Measurements from ENCODE around the gene TRIP12.

Gene TRIP12

DNA sequence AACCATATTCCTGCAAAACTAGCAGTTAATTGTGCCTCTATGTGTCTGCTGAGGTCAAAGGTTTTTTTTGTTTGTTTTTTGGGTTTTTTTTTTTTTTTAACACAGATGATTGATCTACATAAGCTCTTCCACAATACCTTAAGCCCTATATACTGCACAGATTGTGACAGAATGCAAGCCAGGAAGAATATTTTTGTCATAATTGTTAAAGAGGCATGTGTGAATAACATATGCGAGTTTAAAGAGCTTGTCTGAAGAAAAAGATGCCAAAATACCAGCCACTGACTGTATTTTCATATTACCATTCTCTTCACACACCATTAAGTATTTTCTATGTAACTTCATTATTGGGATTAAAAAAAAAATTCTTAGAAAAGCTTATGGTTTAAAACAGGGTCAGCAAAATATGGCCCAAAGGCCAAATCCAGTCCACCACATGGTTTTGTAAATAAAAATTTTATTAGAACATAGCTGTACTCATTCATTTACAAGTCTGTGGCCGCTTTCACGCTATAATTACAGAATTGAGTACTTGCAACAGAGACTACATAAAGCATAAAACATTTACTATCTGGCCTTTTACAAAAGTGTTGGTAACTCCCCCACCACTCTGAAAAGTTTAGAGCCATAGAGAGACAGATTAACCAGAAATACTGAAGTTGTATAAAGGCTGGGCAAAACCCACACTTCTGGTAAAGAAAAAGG, 89.9 kb downstream of the TRIP12 start:
- H3K27me3 ChIP-seq (ENCODE audit: control insufficient read depth, insufficient read depth, low read length): no peaks in the 10 kb centered on the region
- H3K4me1 ChIP-seq (ENCODE audit: control insufficient read depth, insufficient read depth, low read length): no peaks in the 10 kb centered on the region
- no peak overlapping the region for H3K9ac ChIP-seq (ENCODE audit: low read depth, low read length)
- H3K4me3 ChIP-seq (ENCODE audit: low read depth, low read length): no peak overlapping the region
- no peak overlapping the region for H3K27ac ChIP-seq (ENCODE audit: low read depth, low read length)
- H3K9me3 ChIP-seq (ENCODE audit: control insufficient read depth, insufficient read depth, low read length): no peaks in the 10 kb centered on the region
- peaks cover 67% of the 10 kb centered on the region for H3K36me3 ChIP-seq (ENCODE audit: control insufficient read depth, insufficient read depth, low read length)

GRCh38 chr2:229825476-229825875, 96.3 kb downstream of the TRIP12 start:
- H3K36me3 ChIP-seq (ENCODE audit: control insufficient read depth, insufficient read depth, low read length): peaks cover 53% of the 10 kb centered on the region
- H3K9ac ChIP-seq (ENCODE audit: low read depth, low read length): no peak overlapping the region
- H3K4me1 ChIP-seq (ENCODE audit: control insufficient read depth, insufficient read depth, low read length): no peaks in the 10 kb centered on the region
- no peak overlapping the region for H3K4me3 ChIP-seq (ENCODE audit: low read depth, low read length)
- H3K27ac ChIP-seq (ENCODE audit: low read depth, low read length): no peak overlapping the region
- no peaks in the 10 kb centered on the region for H3K9me3 ChIP-seq (ENCODE audit: control insufficient read depth, insufficient read depth, low read length)
- H3K27me3 ChIP-seq (ENCODE audit: control insufficient read depth, insufficient read depth, low read length): no peaks in the 10 kb centered on the region

- H3K27me3 ChIP-seq (ENCODE audit: control insufficient read depth, insufficient read depth, low read length): no peaks in the 10 kb centered on the region
- H3K4me1 ChIP-seq (ENCODE audit: control insufficient read depth, insufficient read depth, low read length): no peaks in the 10 kb centered on the region
- H3K36me3 ChIP-seq (ENCODE audit: control insufficient read depth, insufficient read depth, low read length): peaks cover 42% of the 10 kb centered on the region
- no peak overlapping the region for H3K4me3 ChIP-seq (ENCODE audit: low read depth, low read length)
- H3K9ac ChIP-seq (ENCODE audit: low read depth, low read length): no peak overlapping the region
- no peak overlapping the region for H3K27ac ChIP-seq (ENCODE audit: low read depth, low read length)
- no peaks in the 10 kb centered on the region for H3K9me3 ChIP-seq (ENCODE audit: control insufficient read depth, insufficient read depth, low read length)
Observed at GRCh38 chr2:229821316-229821715, 100.5 kb downstream of the TRIP12 start.

- H3K9me3 ChIP-seq (ENCODE audit: control insufficient read depth, insufficient read depth, low read length): no peaks in the 10 kb centered on the region
- no peak overlapping the region for H3K9ac ChIP-seq (ENCODE audit: low read depth, low read length)
- no peak overlapping the region for H3K4me3 ChIP-seq (ENCODE audit: low read depth, low read length)
- H3K4me1 ChIP-seq (ENCODE audit: control insufficient read depth, insufficient read depth, low read length): no peaks in the 10 kb centered on the region
- peaks cover 53% of the 10 kb centered on the region for H3K36me3 ChIP-seq (ENCODE audit: control insufficient read depth, insufficient read depth, low read length)
- H3K27ac ChIP-seq (ENCODE audit: low read depth, low read length): no peak overlapping the region
- no peaks in the 10 kb centered on the region for H3K27me3 ChIP-seq (ENCODE audit: control insufficient read depth, insufficient read depth, low read length)
Observed at GRCh38 chr2:229818230-229818629, 103.6 kb downstream of the TRIP12 start.

DNA sequence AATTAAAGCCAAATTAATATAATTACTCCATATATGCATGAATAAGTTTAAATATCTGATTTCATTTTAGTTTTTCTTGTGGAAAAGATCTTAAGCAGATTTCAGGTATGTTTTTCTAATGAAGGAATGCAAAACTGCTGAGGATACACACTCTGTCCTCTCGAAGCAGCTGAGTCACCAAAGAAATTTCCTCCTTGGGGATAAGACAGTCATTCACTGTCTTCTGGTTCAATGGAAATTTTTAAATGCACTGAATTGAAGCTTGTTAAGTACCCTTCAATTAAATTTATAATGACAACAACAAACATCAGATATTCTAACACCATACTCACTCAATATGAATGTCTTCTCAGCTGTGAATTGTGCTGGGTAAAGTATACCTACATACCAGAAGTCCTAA, 106.0 kb downstream of the TRIP12 start:
- Histone ChIP-seq H3K27me3 (ENCODE audit: control insufficient read depth, insufficient read depth, low read length) (no peaks in the 10 kb centered on the region), H3K9ac (ENCODE audit: low read depth, low read length) (no peak overlapping the region), H3K36me3 (ENCODE audit: control insufficient read depth, insufficient read depth, low read length) (peaks cover 64% of the 10 kb centered on the region), H3K4me3 (ENCODE audit: low read depth, low read length) (no peak overlapping the region), H3K9me3 (ENCODE audit: control insufficient read depth, insufficient read depth, low read length) (no peaks in the 10 kb centered on the region), H3K27ac (ENCODE audit: low read depth, low read length) (no peak overlapping the region), H3K4me1 (ENCODE audit: control insufficient read depth, insufficient read depth, low read length) (peaks cover 3% of the 10 kb centered on the region; the same call in 1 of the 2 replicates)

DNA sequence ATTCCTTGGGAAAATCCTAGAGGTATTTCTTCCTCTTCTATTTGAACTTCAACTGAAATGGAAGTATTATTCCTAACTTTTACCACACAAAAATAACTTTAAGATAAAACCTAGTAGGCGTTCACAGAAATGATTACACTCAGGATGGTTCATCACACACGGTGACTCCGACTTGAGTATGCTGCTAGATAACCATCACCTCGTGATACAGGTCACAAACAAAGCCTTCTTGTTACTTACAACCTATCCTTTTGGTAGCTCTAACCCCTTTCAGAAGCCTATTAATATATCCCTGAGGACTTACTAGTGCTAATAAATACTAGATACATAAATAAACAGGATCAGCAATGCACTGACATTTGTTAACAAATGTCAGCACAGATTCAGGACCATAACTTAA, 106.5 kb downstream of the TRIP12 start:
- Histone ChIP-seq H3K9ac (ENCODE audit: low read depth, low read length) (no peak overlapping the region), H3K27me3 (ENCODE audit: control insufficient read depth, insufficient read depth, low read length) (no peaks in the 10 kb centered on the region), H3K4me1 (ENCODE audit: control insufficient read depth, insufficient read depth, low read length) (peaks cover 3% of the 10 kb centered on the region; the same call in 1 of the 2 replicates), H3K4me3 (ENCODE audit: low read depth, low read length) (no peak overlapping the region), H3K36me3 (ENCODE audit: control insufficient read depth, insufficient read depth, low read length) (peaks cover 69% of the 10 kb centered on the region), H3K9me3 (ENCODE audit: control insufficient read depth, insufficient read depth, low read length) (no peaks in the 10 kb centered on the region), H3K27ac (ENCODE audit: low read depth, low read length) (no peak overlapping the region)

GRCh38 chr2:229810786-229811185, 111.0 kb downstream of the TRIP12 start:
- Histone ChIP-seq H3K9ac (ENCODE audit: low read depth, low read length) (no peak overlapping the region), H3K36me3 (ENCODE audit: control insufficient read depth, insufficient read depth, low read length) (peaks cover 86% of the 10 kb centered on the region), H3K27me3 (ENCODE audit: control insufficient read depth, insufficient read depth, low read length) (no peaks in the 10 kb centered on the region), H3K9me3 (ENCODE audit: control insufficient read depth, insufficient read depth, low read length) (no peaks in the 10 kb centered on the region), H3K4me3 (ENCODE audit: low read depth, low read length) (no peak overlapping the region), H3K27ac (ENCODE audit: low read depth, low read length) (no peak overlapping the region), H3K4me1 (ENCODE audit: control insufficient read depth, insufficient read depth, low read length) (peaks cover 3% of the 10 kb centered on the region; the same call in 1 of the 2 replicates)

- Histone ChIP-seq H3K4me3 (ENCODE audit: low read depth, low read length) (no peak overlapping the region), H3K36me3 (ENCODE audit: control insufficient read depth, insufficient read depth, low read length) (peaks cover 88% of the 10 kb centered on the region), H3K9me3 (ENCODE audit: control insufficient read depth, insufficient read depth, low read length) (no peaks in the 10 kb centered on the region), H3K9ac (ENCODE audit: low read depth, low read length) (no peak overlapping the region), H3K27me3 (ENCODE audit: control insufficient read depth, insufficient read depth, low read length) (no peaks in the 10 kb centered on the region), H3K4me1 (ENCODE audit: control insufficient read depth, insufficient read depth, low read length) (no peaks in the 10 kb centered on the region), H3K27ac (ENCODE audit: low read depth, low read length) (no peak overlapping the region)
Observed at GRCh38 chr2:229805559-229805958, 116.2 kb downstream of the TRIP12 start.

DNA sequence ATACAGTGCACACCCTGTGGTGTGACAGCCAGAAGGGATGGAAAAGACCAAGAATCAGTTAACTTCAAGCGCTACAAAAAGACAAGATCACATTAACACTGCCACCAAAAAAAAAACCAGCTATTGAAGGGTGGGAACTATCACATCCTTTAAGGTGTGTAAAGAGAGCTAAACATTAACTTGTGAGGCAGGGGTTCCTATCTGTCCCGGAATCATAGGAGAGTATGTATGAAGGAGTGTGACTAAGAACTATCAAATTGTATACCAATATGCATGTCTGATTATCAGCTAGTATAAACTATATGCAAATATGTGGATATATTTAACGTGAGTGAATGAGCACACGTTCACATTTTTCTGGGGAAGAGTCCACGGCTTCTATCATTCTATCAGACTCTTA, 119.0 kb downstream of the TRIP12 start:
- Histone ChIP-seq H3K27ac (ENCODE audit: low read depth, low read length) (no peak overlapping the region), H3K4me1 (ENCODE audit: control insufficient read depth, insufficient read depth, low read length) (no peaks in the 10 kb centered on the region), H3K27me3 (ENCODE audit: control insufficient read depth, insufficient read depth, low read length) (no peaks in the 10 kb centered on the region), H3K9ac (ENCODE audit: low read depth, low read length) (no peak overlapping the region), H3K4me3 (ENCODE audit: low read depth, low read length) (no peak overlapping the region), H3K9me3 (ENCODE audit: control insufficient read depth, insufficient read depth, low read length) (no peaks in the 10 kb centered on the region), H3K36me3 (ENCODE audit: control insufficient read depth, insufficient read depth, low read length) (peaks cover 84% of the 10 kb centered on the region)

GRCh38 chr2:229800997-229801754, 120.6 kb downstream of the TRIP12 start:
- no peak overlapping the region for H3K9ac ChIP-seq (ENCODE audit: low read depth, low read length)
- H3K4me3 ChIP-seq (ENCODE audit: low read depth, low read length): no peak overlapping the region
- H3K9me3 ChIP-seq (ENCODE audit: control insufficient read depth, insufficient read depth, low read length): no peaks in the 10 kb centered on the region
- no peak overlapping the region for H3K27ac ChIP-seq (ENCODE audit: low read depth, low read length)
- H3K4me1 ChIP-seq (ENCODE audit: control insufficient read depth, insufficient read depth, low read length): no peaks in the 10 kb centered on the region
- H3K27me3 ChIP-seq (ENCODE audit: control insufficient read depth, insufficient read depth, low read length): no peaks in the 10 kb centered on the region
- H3K36me3 ChIP-seq (ENCODE audit: control insufficient read depth, insufficient read depth, low read length): peaks cover 84% of the 10 kb centered on the region

DNA sequence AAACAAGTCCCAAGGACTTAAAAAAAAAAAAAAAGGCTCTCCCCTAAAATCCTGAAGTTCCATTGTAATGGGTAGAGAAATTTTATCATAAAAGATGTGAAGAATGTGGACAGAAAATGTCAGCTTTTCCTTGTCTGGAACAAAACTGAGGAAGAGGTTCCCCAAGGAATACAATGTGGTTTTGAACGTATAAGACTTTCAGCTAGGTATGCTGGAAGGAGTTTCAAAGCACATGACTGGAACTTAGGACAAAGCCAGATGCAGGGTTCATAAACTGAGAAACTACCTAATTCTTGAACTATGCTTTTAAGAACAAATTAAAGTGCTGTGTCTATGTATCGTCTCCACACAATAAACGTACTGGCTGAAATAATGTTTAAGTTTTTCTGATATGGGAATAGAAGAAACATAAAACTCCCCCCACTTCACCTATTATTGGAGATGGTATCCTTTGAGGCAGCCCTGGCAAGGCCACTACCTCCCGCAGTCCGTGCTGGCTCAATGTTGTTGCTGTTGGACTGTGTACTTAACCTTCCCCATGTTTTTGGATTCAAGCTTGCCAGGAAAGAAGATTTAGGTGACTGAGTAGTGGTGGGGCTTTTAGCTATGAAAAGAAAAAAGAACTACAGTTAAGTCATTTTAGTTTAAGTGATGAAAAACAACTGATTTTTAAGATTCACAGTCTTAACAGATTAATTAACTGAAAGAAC, 123.2 kb downstream of the TRIP12 start:
- Histone ChIP-seq H3K36me3 (ENCODE audit: control insufficient read depth, insufficient read depth, low read length) (peaks cover 87% of the 10 kb centered on the region), H3K9ac (ENCODE audit: low read depth, low read length) (no peak overlapping the region), H3K9me3 (ENCODE audit: control insufficient read depth, insufficient read depth, low read length) (no peaks in the 10 kb centered on the region), H3K4me1 (ENCODE audit: control insufficient read depth, insufficient read depth, low read length) (no peaks in the 10 kb centered on the region), H3K27me3 (ENCODE audit: control insufficient read depth, insufficient read depth, low read length) (no peaks in the 10 kb centered on the region), H3K4me3 (ENCODE audit: low read depth, low read length) (no peak overlapping the region), H3K27ac (ENCODE audit: low read depth, low read length) (no peak overlapping the region)
